Ovary (tissue), 9 donors: ENCODE measurements around the gene MTM1. TPM values are rescaled to one million over a fixed set of nuclear protein-coding genes. Genes with fewer than 3 reads are reported as not detected.

Source experiments
- DNase-seq, 5 donors: peaks; one replicate each; pipeline ENCODE4 v3.0.0-alpha.2; 2019 to 2020
- H3K27ac ChIP-seq, 2 donors: fragments of 200-600 bp; one replicate each; pipeline versions ENCODE4 v1.5.1 to v1.8.0; 2019 to 2022
- H3K27me3 ChIP-seq: fragments of 200-600 bp; one replicate; pipeline ENCODE4 v1.8.0; 2022
- H3K36me3 ChIP-seq: fragments of 200-600 bp; sonication (generic); one replicate; pipeline ENCODE4 v1.5.1; 2019
- H3K4me1 ChIP-seq: one replicate; pipeline ENCODE4 v1.8.1; 2013; ENCODE audit warnings: mild to moderate bottlenecking, moderate library complexity; ENCODE audit not compliant: insufficient read depth
- H3K4me3 ChIP-seq: fragments of 200-600 bp; sonication (generic); one replicate; pipeline ENCODE4 v1.5.1; 2017
- H3K9me3 ChIP-seq, 2 donors: fragments of 200-600 bp in 1 of 2; sonication (generic) in 1 of 2; one replicate each; pipeline versions ENCODE4 v1.5.1 to v1.8.1; 2013 to 2019; ENCODE audit warnings: mild to moderate bottlenecking in 1 of 2, moderate library complexity in 1 of 2
- EP300 ChIP-seq: sonication (generic); formaldehyde crosslinking; IDR thresholded peaks from one replicate; pipeline ENCODE4 v1.6.1; 2017; ENCODE audit warnings: antibody characterized with exemption
- POLR2A ChIP-seq: fragments of 450-650 bp; IDR thresholded peaks from one replicate; pipeline ENCODE4 v1.6.1; 2017; ENCODE audit warnings: antibody characterized with exemption, mild to moderate bottlenecking, moderate library complexity
- WGBS, 3 donors: extraction: QIAGEN DNeasy Blood & Tissue Kit in 1 of 3; methylation state at CpG; one replicate each; pipeline versions ENCODE4 v1.1.5 to v1.1.7; 2013 to 2017; 5-methylcytosine and 5-hydroxymethylcytosine counted together
- intact Hi-C, 4 donors: fragments of 100-400 bp; cut with DNase I; formaldehyde crosslinking; loops; one replicate each; pipeline versions ENCODE4 v1.11.0 to v1.15.1; 2022 to 2023
- polyA plus RNA-seq, 2 donors: library from polyadenylated mRNA; stranded (reverse); fragments of 200-250 nt in 1 of 2; fragments of 350-450 nt in 1 of 2; fragmentation: Illumina TruSeq in 1 of 2; extraction: RNeasy Lipid Tissue Mini Kit (QIAGEN cat#74804) in 1 of 2; gene quantifications; one replicate each; pipeline ENCODE4 v1.2.3, GENCODE V29; 2013 to 2014
- total RNA-seq, 7 donors: library from RNA; depleted of rRNA in 2 of 7; stranded (reverse); fragments of >200 nt in 2 of 7; fragmentation: NEBNext Ultra II Directional in 3 of 7; extraction: Animal tissue kit (Norgen Biotek cat#: 25700) in 3 of 7; gene quantifications; one replicate each; pipeline versions ENCODE4 v1.1.0 to v1.2.4, GENCODE V29; 2016 to 2023
- TF ChIP-seq, protein P1 (sequence below), 3 donors: fragments of 450-650 bp in 2 of 3; fragments of 200-600 bp in 1 of 3; IDR thresholded peaks; one replicate each; pipeline versions ENCODE4 v1.5.1 to v1.8.0; 2016 to 2022; ENCODE audit warnings: antibody characterized with exemption in 3 of 3, mild to moderate bottlenecking in 1 of 3
- donor health status: DM: no; HTN: no; CAD: no; lungs with moderate emphysema.
- donor health status: DM: no; HTN: no; CAD: no.
- donor health status: Bipolar disorder and iron deficiency.
- donor health status: DM: yes; HTN: yes; CAD: no.
- donor health status: DM: no; HTN: no; CAD: no.
- donor health status: DM: yes; HTN: yes; CAD: no.

Gene MTM1
- total and polyA plus RNA-seq, 9 donors: 8.8 to 28.3 (median 23.4) TPM

DNA sequence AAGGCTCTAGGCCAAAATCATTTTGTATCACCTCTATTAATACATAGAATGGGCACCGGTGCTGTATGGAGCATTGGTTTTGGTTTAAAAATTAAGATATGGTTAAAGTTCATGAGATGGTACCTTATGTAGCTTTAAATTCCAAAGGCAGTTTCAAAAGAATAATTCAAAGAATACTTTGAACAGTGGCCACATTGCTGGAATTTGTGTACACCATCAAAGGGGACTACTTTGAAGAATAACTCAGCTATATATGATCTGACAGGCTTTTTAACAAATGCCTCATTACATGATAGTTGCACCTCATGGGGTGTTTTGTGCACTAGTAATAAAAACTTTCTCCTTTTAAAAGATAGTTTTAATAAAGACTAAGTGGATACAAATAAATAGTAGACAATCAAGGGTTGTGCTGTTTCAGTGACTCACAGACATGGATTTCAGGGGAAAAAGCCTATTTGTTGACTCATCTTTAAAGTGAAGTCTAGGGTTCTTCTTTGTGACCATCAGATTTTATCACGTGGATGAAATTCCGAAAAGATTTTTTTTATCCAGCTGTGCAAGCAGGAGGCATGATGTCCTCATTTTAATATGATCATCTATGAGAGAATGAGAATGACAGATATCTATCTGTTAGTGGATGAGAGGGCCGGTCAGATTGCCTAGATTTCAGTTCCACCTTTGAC lies 12.8 kb downstream of the MTM1 start:
- no peak for TF ChIP-seq EP300
- TF ChIP-seq, protein P1, sequence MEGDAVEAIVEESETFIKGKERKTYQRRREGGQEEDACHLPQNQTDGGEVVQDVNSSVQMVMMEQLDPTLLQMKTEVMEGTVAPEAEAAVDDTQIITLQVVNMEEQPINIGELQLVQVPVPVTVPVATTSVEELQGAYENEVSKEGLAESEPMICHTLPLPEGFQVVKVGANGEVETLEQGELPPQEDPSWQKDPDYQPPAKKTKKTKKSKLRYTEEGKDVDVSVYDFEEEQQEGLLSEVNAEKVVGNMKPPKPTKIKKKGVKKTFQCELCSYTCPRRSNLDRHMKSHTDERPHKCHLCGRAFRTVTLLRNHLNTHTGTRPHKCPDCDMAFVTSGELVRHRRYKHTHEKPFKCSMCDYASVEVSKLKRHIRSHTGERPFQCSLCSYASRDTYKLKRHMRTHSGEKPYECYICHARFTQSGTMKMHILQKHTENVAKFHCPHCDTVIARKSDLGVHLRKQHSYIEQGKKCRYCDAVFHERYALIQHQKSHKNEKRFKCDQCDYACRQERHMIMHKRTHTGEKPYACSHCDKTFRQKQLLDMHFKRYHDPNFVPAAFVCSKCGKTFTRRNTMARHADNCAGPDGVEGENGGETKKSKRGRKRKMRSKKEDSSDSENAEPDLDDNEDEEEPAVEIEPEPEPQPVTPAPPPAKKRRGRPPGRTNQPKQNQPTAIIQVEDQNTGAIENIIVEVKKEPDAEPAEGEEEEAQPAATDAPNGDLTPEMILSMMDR (IDR thresholded peaks at IDR 0.05): no peak
- no peak for TF ChIP-seq POLR2A
- H3K36me3 ChIP-seq: no peaks in the 10 kb centered on the region
- H3K4me3 ChIP-seq: no peak overlapping the region
- H3K27me3 ChIP-seq: no peaks in the 10 kb centered on the region
- H3K4me1 ChIP-seq: no peaks in the 10 kb centered on the region
- 61 to 67% (median 64%) methylated on average over 4 of the region's 4 CpGs for WGBS, 3 donors
- no peak for DNase-seq
- no peaks in the 10 kb centered on the region for H3K9me3 ChIP-seq
- no peak overlapping the region for H3K27ac ChIP-seq
- intact Hi-C loops: no loop called here

DNA sequence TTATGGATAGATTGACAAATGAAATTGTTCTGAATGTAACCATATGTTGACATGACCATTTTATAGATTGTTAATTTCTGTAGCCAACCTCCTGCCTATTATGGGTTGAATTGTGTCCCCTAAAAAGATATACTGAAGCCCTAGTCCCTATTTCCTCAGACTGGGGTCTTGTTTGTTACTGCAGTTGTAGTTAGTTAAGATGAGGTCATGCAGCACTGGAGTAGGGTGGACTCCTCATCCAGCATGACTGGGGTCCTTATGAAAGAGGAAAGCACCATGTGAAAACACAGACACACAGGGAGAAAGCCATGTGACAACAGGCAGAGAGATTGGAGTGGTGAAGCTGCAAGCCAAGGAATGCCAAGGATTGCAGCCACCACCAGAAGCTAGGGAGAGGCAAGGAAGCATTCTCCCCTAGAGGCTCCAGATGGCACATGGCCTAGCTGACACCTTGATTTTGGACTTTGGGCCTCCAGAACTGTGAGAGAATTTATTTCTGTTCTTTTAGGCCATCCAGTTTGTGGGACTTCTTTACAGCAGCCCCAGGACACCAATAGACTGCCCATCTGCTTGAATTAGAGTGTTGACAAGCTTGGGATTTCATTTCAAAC lies 14.0 kb downstream of the MTM1 start:
- H3K36me3 ChIP-seq: no peaks in the 10 kb centered on the region
- intact Hi-C loops: no loop called here
- DNase-seq: no peak
- no peaks in the 10 kb centered on the region for H3K27me3 ChIP-seq
- no peaks in the 10 kb centered on the region for H3K9me3 ChIP-seq
- TF ChIP-seq EP300 (no peak), POLR2A (no peak)
- TF ChIP-seq, protein P1 (IDR thresholded peaks at IDR 0.05): no peak
- no peak overlapping the region for H3K27ac ChIP-seq
- H3K4me1 ChIP-seq: no peaks in the 10 kb centered on the region
- no peak overlapping the region for H3K4me3 ChIP-seq

DNA sequence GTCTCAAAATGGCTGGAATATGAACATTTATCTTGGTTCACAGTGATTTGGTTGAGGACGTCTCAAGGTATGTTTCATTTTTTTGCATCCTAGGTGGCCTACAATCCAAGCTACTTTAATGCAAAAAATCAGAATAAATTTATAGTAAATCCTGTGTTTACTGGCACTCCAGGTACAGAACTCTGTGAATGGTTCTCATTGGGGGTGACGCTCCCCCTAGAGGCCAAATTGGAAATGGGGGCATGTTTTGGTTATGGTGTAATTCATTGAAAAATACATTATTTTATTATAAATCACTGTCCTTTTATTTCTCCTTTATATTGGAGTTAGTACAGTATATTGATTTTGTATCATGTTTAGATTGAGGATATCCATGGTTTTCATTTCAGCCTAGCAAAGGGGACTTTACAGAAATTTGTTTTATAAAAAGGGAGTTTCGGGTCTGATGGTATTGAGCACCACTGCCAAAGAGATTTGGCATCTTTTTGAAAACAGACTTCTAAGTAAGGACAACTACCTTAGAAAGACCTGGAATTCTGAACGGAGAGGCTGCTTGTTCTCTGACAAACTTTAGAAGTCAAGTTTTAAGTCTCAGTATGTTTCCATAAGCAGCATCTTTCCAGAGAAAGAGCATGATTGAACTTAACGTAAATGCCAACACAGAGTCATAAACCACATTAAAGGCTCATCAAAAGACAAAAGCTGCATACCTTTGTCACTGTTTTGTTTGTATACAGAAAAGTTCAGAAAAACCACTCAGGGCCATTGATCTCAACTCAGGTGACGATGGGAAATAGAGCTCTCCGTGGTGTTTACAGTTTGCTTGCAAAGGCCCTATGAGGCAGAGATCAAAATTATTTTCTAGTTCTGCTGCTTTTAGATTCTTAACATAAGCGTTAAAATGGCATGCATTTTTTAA lies 19.4 kb downstream of the MTM1 start:
- Histone ChIP-seq H3K27ac (no peak overlapping the region), H3K9me3 (no peaks in the 10 kb centered on the region), H3K4me1 (no peaks in the 10 kb centered on the region), H3K27me3 (no peaks in the 10 kb centered on the region), H3K4me3 (no peak overlapping the region), H3K36me3 (no peaks in the 10 kb centered on the region)
- no peak for TF ChIP-seq EP300
- TF ChIP-seq, protein P1 (IDR thresholded peaks at IDR 0.05): peak in 2 of 3 donors; percentile 18 to 24
- intact Hi-C loops: no loop called here
- DNase-seq: peak in 1 of 5 donors; percentile 39
- WGBS, 3 donors: 62 to 69% (median 68%) methylated on average over 8 of the region's 8 CpGs

DNA sequence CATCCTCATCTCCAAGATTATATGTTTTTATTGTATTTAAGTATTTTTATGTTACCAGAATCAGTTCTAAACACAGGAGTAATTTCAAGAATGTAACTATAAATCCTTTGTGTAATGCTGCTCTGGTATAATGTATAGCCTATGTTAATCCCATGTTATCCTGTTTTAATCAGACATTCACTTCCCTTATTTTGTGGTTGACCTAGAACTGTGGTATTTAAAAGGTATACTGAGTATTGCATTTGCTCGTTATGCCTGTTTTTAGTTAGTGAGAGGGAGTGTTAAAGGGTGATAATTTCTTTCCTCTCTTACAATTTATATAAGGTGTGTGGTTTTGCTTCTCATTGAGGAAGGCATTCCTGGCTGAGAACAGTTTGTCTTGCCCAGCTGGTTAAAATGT lies 26.2 kb downstream of the MTM1 start:
- Histone ChIP-seq H3K36me3 (no peaks in the 10 kb centered on the region), H3K27me3 (no peaks in the 10 kb centered on the region), H3K4me3 (no peak overlapping the region), H3K4me1 (peaks cover 1% of the 10 kb centered on the region), H3K27ac (no peak overlapping the region), H3K9me3 (no peaks in the 10 kb centered on the region)
- DNase-seq: no peak
- TF ChIP-seq POLR2A (no peak), EP300 (no peak)
- TF ChIP-seq, protein P1 (IDR thresholded peaks at IDR 0.05): no peak
- intact Hi-C loops: no loop called here
- WGBS, 3 donors: 44 to 58% (median 52%) methylated on average over 1 of the region's 1 CpG
